Spleen (tissue), 7 donors: ENCODE measurements around the gene PLCH2.

Experiments
- POLR2A ChIP-seq, 3 donors: fragments of 450-650 bp; IDR thresholded peaks; one replicate each; pipeline ENCODE4 v1.5.1; 2017; ENCODE audit warnings: antibody characterized with exemption in 3 of 3, mild to moderate bottlenecking in 1 of 3
- POLR2AphosphoS5 ChIP-seq, 3 donors: sonication (generic); formaldehyde crosslinking; IDR thresholded peaks; one replicate each; pipeline ENCODE4 v1.5.1; 2017; ENCODE audit warnings: antibody characterized with exemption in 3 of 3
- TF ChIP-seq, protein P1 (sequence below), 11 experiments: fragments of 200-600 bp in 7 of 11; fragments of 450-650 bp in 4 of 11; sonication (generic) in 4 of 11; IDR thresholded peaks in 8 of 11; conservative IDR thresholded peaks in 3 of 11; 1 replicate in 7 of 11; 2 replicates in 4 of 11; pipeline versions ENCODE4 v1.4.0 to v1.8.0; 2016 to 2021; ENCODE audit warnings: antibody characterized with exemption in 11 of 11, inconsistent platforms in 4 of 11, mild to moderate bottlenecking in 1 of 11
- donor health status: DM: no; HTN: no; CAD: no; lungs with moderate emphysema.
- donor health status: DM: no; HTN: no; CAD: no.
- donor health status: DM: no; HTN: no; CAD: no.

DNA sequence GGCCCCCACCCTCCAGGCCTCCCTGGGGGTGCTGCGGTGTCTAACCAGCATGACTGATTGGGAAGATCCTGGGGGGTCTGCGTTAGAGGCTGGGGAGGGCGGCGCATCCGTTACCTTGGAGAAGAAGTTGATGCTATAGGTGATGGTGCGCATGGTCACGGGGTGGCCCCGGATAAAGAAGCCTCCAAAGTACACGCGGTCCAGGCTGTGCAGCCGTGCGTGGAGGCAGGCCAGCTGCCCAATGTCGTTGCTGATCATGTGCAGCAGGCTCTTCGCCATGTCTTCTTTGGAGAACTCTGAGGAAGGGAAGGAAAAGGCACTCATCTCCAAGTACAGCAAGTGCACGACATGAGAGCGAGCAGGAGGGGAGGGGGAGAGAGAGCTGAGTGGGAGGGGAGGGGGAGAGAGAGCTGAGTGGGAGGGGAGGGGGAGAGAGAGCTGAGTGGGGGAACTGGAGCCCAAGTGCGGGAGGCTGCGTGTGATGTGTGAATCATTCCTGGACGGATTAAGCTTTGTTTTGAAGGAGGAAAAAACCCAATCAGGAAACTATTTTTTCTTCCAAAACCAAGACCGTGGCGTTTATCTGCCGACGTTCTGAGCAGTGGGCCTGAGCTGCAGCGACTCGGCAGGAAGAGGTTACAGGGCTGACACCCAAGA, 43.1 kb downstream of the PLCH2 start:
- TF ChIP-seq, protein P1, sequence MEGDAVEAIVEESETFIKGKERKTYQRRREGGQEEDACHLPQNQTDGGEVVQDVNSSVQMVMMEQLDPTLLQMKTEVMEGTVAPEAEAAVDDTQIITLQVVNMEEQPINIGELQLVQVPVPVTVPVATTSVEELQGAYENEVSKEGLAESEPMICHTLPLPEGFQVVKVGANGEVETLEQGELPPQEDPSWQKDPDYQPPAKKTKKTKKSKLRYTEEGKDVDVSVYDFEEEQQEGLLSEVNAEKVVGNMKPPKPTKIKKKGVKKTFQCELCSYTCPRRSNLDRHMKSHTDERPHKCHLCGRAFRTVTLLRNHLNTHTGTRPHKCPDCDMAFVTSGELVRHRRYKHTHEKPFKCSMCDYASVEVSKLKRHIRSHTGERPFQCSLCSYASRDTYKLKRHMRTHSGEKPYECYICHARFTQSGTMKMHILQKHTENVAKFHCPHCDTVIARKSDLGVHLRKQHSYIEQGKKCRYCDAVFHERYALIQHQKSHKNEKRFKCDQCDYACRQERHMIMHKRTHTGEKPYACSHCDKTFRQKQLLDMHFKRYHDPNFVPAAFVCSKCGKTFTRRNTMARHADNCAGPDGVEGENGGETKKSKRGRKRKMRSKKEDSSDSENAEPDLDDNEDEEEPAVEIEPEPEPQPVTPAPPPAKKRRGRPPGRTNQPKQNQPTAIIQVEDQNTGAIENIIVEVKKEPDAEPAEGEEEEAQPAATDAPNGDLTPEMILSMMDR (IDR thresholded peaks at IDR 0.05 in 8 of 11, conservative IDR thresholded peaks at IDR 0.05 in 3 of 11), result no peak
- TF ChIP-seq POLR2A (IDR thresholded peaks at IDR 0.05) (no peak), POLR2AphosphoS5 (IDR thresholded peaks at IDR 0.05) (no peak)
